MM.1S (cell line): ENCODE results near the gene NPHS1.

Experiments used
- DNase-seq: peaks from one replicate; pipeline ENCODE4 v3.0.0-alpha.2; 2015
- H2AFZ ChIP-seq: fragments of 300-600 bp; sonication (generic); 2 replicates; pipeline ENCODE4 v1.6.0; 2016; ENCODE audit warnings: antibody characterized with exemption, low read length
- H3F3A ChIP-seq: fragments of 300-600 bp; sonication (generic); 2 replicates; pipeline ENCODE4 v1.6.1; 2016; ENCODE audit warnings: mild to moderate bottlenecking, antibody characterized with exemption, low read length, moderate library complexity, mixed read lengths; ENCODE audit not compliant: insufficient read depth
- H3K27ac ChIP-seq: fragments of 300-600 bp; sonication (generic); 2 replicates; pipeline ENCODE4 v1.5.1; 2016; ENCODE audit warnings: mild to moderate bottlenecking, low read length
- H3K27me3 ChIP-seq: fragments of 300-600 bp; sonication (generic); replicated peaks from 2 replicates; pipeline ENCODE4 v1.6.0; 2016; ENCODE audit warnings: low read length; ENCODE audit not compliant: insufficient read depth
- H3K36me3 ChIP-seq: fragments of 300-600 bp; sonication (generic); replicated peaks from 2 replicates; pipeline ENCODE4 v1.6.1; 2016; ENCODE audit warnings: mild to moderate bottlenecking, low read length, mixed read lengths; ENCODE audit not compliant: insufficient read depth
- H3K4me1 ChIP-seq: fragments of 300-600 bp; sonication (generic); 2 replicates; pipeline ENCODE4 v1.6.1; 2016; ENCODE audit warnings: low read length, mixed read lengths
- H3K4me2 ChIP-seq: fragments of 300-600 bp; sonication (generic); 2 replicates; pipeline ENCODE4 v1.6.0; 2016; ENCODE audit warnings: low read depth, low read length
- H3K4me3 ChIP-seq: fragments of 300-600 bp; sonication (generic); 2 replicates; pipeline ENCODE4 v1.5.1; 2016; ENCODE audit warnings: low read length, mixed read lengths
- H3K79me2 ChIP-seq: fragments of 300-600 bp; sonication (generic); 2 replicates; pipeline ENCODE4 v1.6.1; 2016; ENCODE audit warnings: mixed run types, low read length, mixed read lengths
- H3K9ac ChIP-seq: fragments of 300-600 bp; sonication (generic); 2 replicates; pipeline ENCODE4 v1.6.1; 2016; ENCODE audit warnings: low read length, mixed read lengths
- H3K9me2 ChIP-seq: fragments of 300-600 bp; sonication (generic); replicated peaks from 2 replicates; pipeline ENCODE4 v1.6.1; 2016; ENCODE audit warnings: mild to moderate bottlenecking, low read length, mixed read lengths; ENCODE audit not compliant: insufficient read depth
- H3K9me3 ChIP-seq: fragments of 300-600 bp; sonication (generic); replicated peaks from 2 replicates; pipeline ENCODE4 v1.6.1; 2016; ENCODE audit warnings: mild to moderate bottlenecking, low read length, mixed read lengths; ENCODE audit not compliant: insufficient read depth
- H4K20me1 ChIP-seq: fragments of 300-600 bp; sonication (generic); 2 replicates; pipeline ENCODE4 v1.6.1; 2016; ENCODE audit warnings: mild to moderate bottlenecking, low read length, moderate library complexity, mixed read lengths; ENCODE audit not compliant: insufficient read depth
- EZH2 ChIP-seq: fragments of 300-600 bp; sonication (generic); optimal IDR thresholded peaks from 2 replicates; pipeline ENCODE3; 2017; ENCODE audit warnings: low read depth, mild to moderate bottlenecking, antibody characterized with exemption, low read length, mixed read lengths
- EZH2phosphoT487 ChIP-seq: fragments of 300-600 bp; sonication (generic); IDR thresholded peaks from 2 replicates; pipeline ENCODE4 v1.6.1; 2018; ENCODE audit warnings: antibody characterized with exemption, low read length
- TF ChIP-seq, protein P1 (sequence below): fragments of 300-600 bp; sonication (generic); IDR thresholded peaks from 2 replicates; pipeline ENCODE4 v1.5.1; 2016; ENCODE audit warnings: antibody characterized with exemption, low read length, mixed read lengths

NPHS1 gene

DNA sequence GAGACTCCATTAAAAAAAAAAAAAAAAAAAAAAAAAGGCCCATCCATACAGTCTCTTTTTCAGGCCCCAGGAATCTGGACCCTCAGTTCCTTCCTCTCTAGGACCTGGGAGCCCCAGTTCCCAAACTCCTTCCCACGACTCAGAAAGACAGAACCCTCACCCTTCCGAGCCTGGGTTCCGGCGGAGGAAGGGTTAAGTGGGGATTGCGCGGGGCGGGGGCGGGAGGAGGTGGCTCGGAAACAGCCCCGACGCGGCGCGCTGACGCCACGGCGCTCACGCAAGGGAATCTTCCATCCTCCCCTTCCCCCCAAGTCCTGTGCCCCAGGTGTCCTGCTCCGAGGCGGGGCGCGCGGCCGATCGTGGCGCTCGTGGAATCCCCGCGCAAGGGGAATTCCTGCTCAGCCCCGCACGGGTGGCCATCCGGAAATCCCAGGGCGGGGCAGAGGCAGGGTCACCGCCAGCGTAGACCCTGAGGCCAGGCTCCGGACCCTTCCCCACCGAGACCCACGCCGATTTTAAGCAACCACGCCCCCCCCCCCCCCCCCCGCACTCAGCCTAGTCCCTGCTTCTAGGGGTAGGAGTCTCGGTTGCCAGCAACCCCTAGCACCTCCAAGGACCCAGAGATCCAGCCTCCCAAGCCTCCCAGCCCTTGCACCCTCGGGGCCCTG lies 47.4 kb upstream of the NPHS1 start:
- Histone ChIP-seq H3K9ac (peak overlapping the region; percentile 90), H3K79me2 (peaks cover 9% of the 10 kb centered on the region; the same call in 1 of the 2 replicates), H4K20me1 (no peaks in the 10 kb centered on the region), H3K4me1 (peaks cover 9% of the 10 kb centered on the region), H2AFZ (peak overlapping the region; percentile 90), H3K36me3 (no peaks in the 10 kb centered on the region), H3K27me3 (peaks cover 6% of the 10 kb centered on the region; the same call in 1 of the 2 replicates), H3K9me3 (no peaks in the 10 kb centered on the region), H3K27ac (peak overlapping the region; percentile 75; the same call in 1 of the 2 replicates), H3K4me3 (peak overlapping the region; percentile 89), H3K4me2 (peak overlapping the region; percentile 83), H3F3A (peaks cover 9% of the 10 kb centered on the region; the same call in 1 of the 2 replicates), H3K9me2 (no peaks in the 10 kb centered on the region)
- peak; percentile 86 for DNase-seq
- TF ChIP-seq EZH2: no peak

GRCh38 chr19:35898499-35898809 lies 46.1 kb upstream of the NPHS1 start:
- Histone ChIP-seq H3K27me3 (0 out of 2 replicates have a peak, but pooled peaks cover 5% of the 10 kb centered on the region), H3K36me3 (no peaks in the 10 kb centered on the region), H3K9ac (peak overlapping the region; percentile 90; the same call in 1 of the 2 replicates), H3K9me3 (no peaks in the 10 kb centered on the region), H3F3A (peaks cover 9% of the 10 kb centered on the region; the same call in 1 of the 2 replicates), H2AFZ (no peak overlapping the region), H3K4me2 (peak overlapping the region; percentile 83), H4K20me1 (no peaks in the 10 kb centered on the region), H3K9me2 (no peaks in the 10 kb centered on the region), H3K27ac (no peak overlapping the region), H3K4me1 (peaks cover 8% of the 10 kb centered on the region), H3K4me3 (peak overlapping the region; percentile 89), H3K79me2 (peaks cover 9% of the 10 kb centered on the region; the same call in 1 of the 2 replicates)
- no peak for DNase-seq
- no peak for TF ChIP-seq EZH2phosphoT487
- no peak for TF ChIP-seq EZH2
- TF ChIP-seq, protein P1, sequence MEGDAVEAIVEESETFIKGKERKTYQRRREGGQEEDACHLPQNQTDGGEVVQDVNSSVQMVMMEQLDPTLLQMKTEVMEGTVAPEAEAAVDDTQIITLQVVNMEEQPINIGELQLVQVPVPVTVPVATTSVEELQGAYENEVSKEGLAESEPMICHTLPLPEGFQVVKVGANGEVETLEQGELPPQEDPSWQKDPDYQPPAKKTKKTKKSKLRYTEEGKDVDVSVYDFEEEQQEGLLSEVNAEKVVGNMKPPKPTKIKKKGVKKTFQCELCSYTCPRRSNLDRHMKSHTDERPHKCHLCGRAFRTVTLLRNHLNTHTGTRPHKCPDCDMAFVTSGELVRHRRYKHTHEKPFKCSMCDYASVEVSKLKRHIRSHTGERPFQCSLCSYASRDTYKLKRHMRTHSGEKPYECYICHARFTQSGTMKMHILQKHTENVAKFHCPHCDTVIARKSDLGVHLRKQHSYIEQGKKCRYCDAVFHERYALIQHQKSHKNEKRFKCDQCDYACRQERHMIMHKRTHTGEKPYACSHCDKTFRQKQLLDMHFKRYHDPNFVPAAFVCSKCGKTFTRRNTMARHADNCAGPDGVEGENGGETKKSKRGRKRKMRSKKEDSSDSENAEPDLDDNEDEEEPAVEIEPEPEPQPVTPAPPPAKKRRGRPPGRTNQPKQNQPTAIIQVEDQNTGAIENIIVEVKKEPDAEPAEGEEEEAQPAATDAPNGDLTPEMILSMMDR: no peak

- H3K4me3 ChIP-seq: no peak overlapping the region
- no peak overlapping the region for H2AFZ ChIP-seq
- no peak overlapping the region for H3K9ac ChIP-seq
- no peaks in the 10 kb centered on the region for H3K9me3 ChIP-seq
- no peak for TF ChIP-seq EZH2phosphoT487
- TF ChIP-seq EZH2: no peak
- no peaks in the 10 kb centered on the region for H4K20me1 ChIP-seq
- H3K4me1 ChIP-seq: peaks cover 5% of the 10 kb centered on the region; the same call in 1 of the 2 replicates
- H3F3A ChIP-seq: peaks cover 9% of the 10 kb centered on the region; the same call in 1 of the 2 replicates
- 0 out of 2 replicates have a peak, but pooled peaks cover 5% of the 10 kb centered on the region for H3K27me3 ChIP-seq
- DNase-seq: no peak
- no peaks in the 10 kb centered on the region for H3K36me3 ChIP-seq
- no peak overlapping the region for H3K27ac ChIP-seq
- H3K4me2 ChIP-seq: no peak overlapping the region
- no peaks in the 10 kb centered on the region for H3K9me2 ChIP-seq
- H3K79me2 ChIP-seq: peaks cover 9% of the 10 kb centered on the region; the same call in 1 of the 2 replicates
Observed at GRCh38 chr19:35897706-35898451, 45.6 kb upstream of the NPHS1 start.

GRCh38 chr19:35896643-35897040 lies 44.3 kb upstream of the NPHS1 start:
- Histone ChIP-seq H3K4me3 (no peak overlapping the region), H3K4me1 (peaks cover 5% of the 10 kb centered on the region; the same call in 1 of the 2 replicates), H2AFZ (no peak overlapping the region), H3K79me2 (peaks cover 9% of the 10 kb centered on the region; the same call in 1 of the 2 replicates), H3K9me2 (no peaks in the 10 kb centered on the region), H3K9me3 (no peaks in the 10 kb centered on the region), H3K27me3 (no peaks in the 10 kb centered on the region), H4K20me1 (no peaks in the 10 kb centered on the region), H3F3A (peaks cover 9% of the 10 kb centered on the region; the same call in 1 of the 2 replicates), H3K4me2 (no peak overlapping the region), H3K27ac (no peak overlapping the region), H3K9ac (no peak overlapping the region), H3K36me3 (no peaks in the 10 kb centered on the region)
- TF ChIP-seq, protein P1: no peak
- no peak for DNase-seq
